Measurements from ENCODE around the gene NCKAP1. TPM values are rescaled to one million over a fixed set of nuclear protein-coding genes. Genes with fewer than 3 reads are reported as not detected.

Gene NCKAP1
- total RNA-seq, 2 donors from 2014 or later, result 81.7 to 116 TPM

- DNase-seq (ENCODE audit: low spot score), result no peak
- no peak for TF ChIP-seq POLR2AphosphoS5 (IDR thresholded peaks at IDR 0.05)
- TF ChIP-seq CTCF (IDR thresholded peaks at IDR 0.05), result no peak
- no peak for TF ChIP-seq POLR2A (IDR thresholded peaks at IDR 0.05)
- 95% methylated on average over 2 of the region's 2 CpGs for WGBS
- H3K27ac ChIP-seq, result no peak overlapping the region
- no peaks in the 10 kb centered on the region for H3K27me3 ChIP-seq (replicated peaks; ENCODE audit: insufficient read depth)
- intact Hi-C loops (cut with DNase I), result no loop called here
- H3K4me1 ChIP-seq (replicated peaks), result no peaks in the 10 kb centered on the region
- no peaks in the 10 kb centered on the region for H3K36me3 ChIP-seq
- no peaks in the 10 kb centered on the region for H3K9me3 ChIP-seq
- H3K4me3 ChIP-seq, result no peak overlapping the region
These were observed 2.3 kb upstream of the NCKAP1 start for GRCh38 chr2:183040604-183041003.

- peak overlapping the region; percentile 88 to 94 for H3K4me3 ChIP-seq
- intact Hi-C loops (cut with DNase I), result loop anchor here (5.0 kb wide), 1 partner anchor 40 kb away; the partner anchor contains the start of gene DUSP19
- WGBS, result under 1% methylated on average over 55 of the region's 91 CpGs
- H3K27ac ChIP-seq, result peak overlapping the region; percentile 98 to 99
- H3K4me1 ChIP-seq (replicated peaks), result no peaks in the 10 kb centered on the region
- H3K36me3 ChIP-seq, result no peaks in the 10 kb centered on the region
- H3K27me3 ChIP-seq (replicated peaks; ENCODE audit: insufficient read depth), result no peaks in the 10 kb centered on the region
- peak; percentile 37 for DNase-seq (ENCODE audit: low spot score)
- TF ChIP-seq POLR2AphosphoS5 (IDR thresholded peaks at IDR 0.05), result peak; percentile 2
- no peak for TF ChIP-seq POLR2A (IDR thresholded peaks at IDR 0.05)
- H3K9me3 ChIP-seq, result no peaks in the 10 kb centered on the region
These were observed 510 bp downstream of the NCKAP1 start for GRCh38 chr2:183037553-183038340.

- 1% methylated on average over 4 of the region's 4 CpGs for WGBS
- DNase-seq (ENCODE audit: low spot score), result no peak
- peak overlapping the region; percentile 88 to 94 for H3K4me3 ChIP-seq
These were observed 1.1 kb downstream of the NCKAP1 start for GRCh38 chr2:183037074-183037552.

GRCh38 chr2:183035954-183036669 is 2.1 kb downstream of the NCKAP1 start:
- no peaks in the 10 kb centered on the region for H3K36me3 ChIP-seq
- DNase-seq (ENCODE audit: low spot score), result no peak
- H3K27me3 ChIP-seq (replicated peaks; ENCODE audit: insufficient read depth), result no peaks in the 10 kb centered on the region
- peak overlapping the region in 1 of 2 donors; percentile 94 for H3K4me3 ChIP-seq
- intact Hi-C loops (cut with DNase I), result loop anchor here (5.0 kb wide), 1 partner anchor 41 kb away; the partner anchor contains the start of gene DUSP19
- 36% methylated on average over 2 of the region's 2 CpGs for WGBS
- H3K27ac ChIP-seq, result peak overlapping the region in 1 of 2 donors; percentile 99
- H3K4me1 ChIP-seq (replicated peaks), result peaks cover 9% of the 10 kb centered on the region
- TF ChIP-seq CTCF (IDR thresholded peaks at IDR 0.05) (no peak), POLR2A (IDR thresholded peaks at IDR 0.05) (no peak), POLR2AphosphoS5 (IDR thresholded peaks at IDR 0.05) (no peak)
- H3K9me3 ChIP-seq, result no peaks in the 10 kb centered on the region

More at GRCh38 chr2:183037074-183037552, 1.1 kb downstream of the NCKAP1 start:
- H3K9me3 ChIP-seq, result no peaks in the 10 kb centered on the region
- H3K4me1 ChIP-seq (replicated peaks), result peaks cover 2% of the 10 kb centered on the region
- no peaks in the 10 kb centered on the region for H3K27me3 ChIP-seq (replicated peaks; ENCODE audit: insufficient read depth)
- no peaks in the 10 kb centered on the region for H3K36me3 ChIP-seq
- no peak for TF ChIP-seq CTCF (IDR thresholded peaks at IDR 0.05)
- no peak for TF ChIP-seq POLR2A (IDR thresholded peaks at IDR 0.05)
- peak; percentile 18 for TF ChIP-seq POLR2AphosphoS5 (IDR thresholded peaks at IDR 0.05)
- peak overlapping the region; percentile 98 to 99 for H3K27ac ChIP-seq
- intact Hi-C loops (cut with DNase I), result loop anchor here (5.0 kb wide), 1 partner anchor 40 kb away; the partner anchor contains the start of gene DUSP19

GRCh38 chr2:183035298-183035953 is 2.8 kb downstream of the NCKAP1 start:
- DNase-seq (ENCODE audit: low spot score), result no peak
- Histone ChIP-seq H3K27ac (peak overlapping the region in 1 of 2 donors; percentile 99), H3K4me3 (no peak overlapping the region), H3K4me1 (replicated peaks) (peaks cover 9% of the 10 kb centered on the region), H3K9me3 (no peaks in the 10 kb centered on the region), H3K36me3 (no peaks in the 10 kb centered on the region), H3K27me3 (replicated peaks; ENCODE audit: insufficient read depth) (no peaks in the 10 kb centered on the region)
- TF ChIP-seq POLR2A (IDR thresholded peaks at IDR 0.05), result no peak
- no peak for TF ChIP-seq CTCF (IDR thresholded peaks at IDR 0.05)
- intact Hi-C loops (cut with DNase I), result loop anchor here (5.0 kb wide), 1 partner anchor 42 kb away; the partner anchor contains the start of gene DUSP19
- 47% methylated on average over 2 of the region's 2 CpGs for WGBS
